Measurements from ENCODE around the gene PRDX1.

Gene PRDX1

GRCh38 chr1:45488666-45489377, 32.9 kb downstream of the PRDX1 start:
- Histone ChIP-seq H3K4me1 (ENCODE audit: control insufficient read depth, insufficient read depth, low read length) (no peaks in the 10 kb centered on the region), H3K36me3 (ENCODE audit: control insufficient read depth in 2 of 2, insufficient read depth in 1 of 2, low read length in 2 of 2) (peaks cover 0 to under 1% of the 10 kb centered on the region in 2 experiments; a peak in 1 of 3 replicates), H3K27ac (ENCODE audit: extremely low read depth, low read depth, low read length) (no peak overlapping the region), H3K4me3 (ENCODE audit: low read depth, low read length) (no peak overlapping the region), H3K9me3 (ENCODE audit: control insufficient read depth, insufficient read depth, low read depth, low read length) (no peaks in the 10 kb centered on the region)
- peak; percentile 47; the same call in 1 of the 2 replicates for TF ChIP-seq ZNF664 (tag by site-specific recombination; IDR thresholded peaks at IDR 0.05)
- TF ChIP-seq YY1 (tag by site-specific recombination; IDR thresholded peaks at IDR 0.05) = no peak
- ChIA-PET CTCF (interaction anchor here (0.5 to 6.3 kb wide), 6 partner anchors 24 to 129 kb away, joined by 3 to 157 read pairs (median 4); no protein-coding TSS in a partner anchor), POLR2A (interaction anchor here (0.6 to 3.3 kb wide), 5 partner anchors 11 to 285 kb away, joined by 3 to 27 read pairs (median 4); partner anchors contain the start of genes CCDC163 and MMACHC)

DNA sequence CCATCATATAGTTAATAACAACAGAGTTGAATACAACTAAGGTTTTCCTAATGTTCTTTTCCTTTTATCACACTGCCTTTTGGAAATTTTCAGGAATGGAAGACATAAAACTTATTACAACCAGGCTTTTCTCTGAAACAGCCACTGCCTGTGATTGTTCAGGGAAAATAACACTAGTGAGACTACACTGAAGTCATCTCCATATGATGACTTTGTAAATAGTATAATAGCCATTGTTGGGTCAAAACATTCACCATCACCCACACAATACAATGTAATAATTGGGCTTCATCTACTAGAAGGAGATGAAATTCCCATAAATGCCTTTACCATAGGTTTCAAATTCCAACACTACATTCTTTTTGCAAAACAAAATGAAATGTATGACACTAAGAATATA, 35.7 kb downstream of the PRDX1 start:
- TF ChIP-seq ZNF146 (tag by site-specific recombination; IDR thresholded peaks at IDR 0.05) = no peak
- no peak for TF ChIP-seq ZNF785 (tag by site-specific recombination; IDR thresholded peaks at IDR 0.05)
- TF ChIP-seq MYNN (tag by site-specific recombination; IDR thresholded peaks at IDR 0.05; ENCODE audit: borderline replicate concordance) = no peak
- no peak for TF ChIP-seq ZNF792 (tag by site-specific recombination; IDR thresholded peaks at IDR 0.05)
- TF ChIP-seq, protein P1, sequence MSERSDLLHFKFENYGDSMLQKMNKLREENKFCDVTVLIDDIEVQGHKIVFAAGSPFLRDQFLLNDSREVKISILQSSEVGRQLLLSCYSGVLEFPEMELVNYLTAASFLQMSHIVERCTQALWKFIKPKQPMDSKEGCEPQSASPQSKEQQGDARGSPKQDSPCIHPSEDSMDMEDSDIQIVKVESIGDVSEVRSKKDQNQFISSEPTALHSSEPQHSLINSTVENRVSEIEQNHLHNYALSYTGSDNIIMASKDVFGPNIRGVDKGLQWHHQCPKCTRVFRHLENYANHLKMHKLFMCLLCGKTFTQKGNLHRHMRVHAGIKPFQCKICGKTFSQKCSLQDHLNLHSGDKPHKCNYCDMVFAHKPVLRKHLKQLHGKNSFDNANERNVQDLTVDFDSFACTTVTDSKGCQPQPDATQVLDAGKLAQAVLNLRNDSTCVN (tag by site-specific recombination; optimal IDR thresholded peaks at IDR 0.05) = no peak
- TF ChIP-seq ZNF140 (tag by site-specific recombination; IDR thresholded peaks at IDR 0.05) = no peak
- TF ChIP-seq ZNF449 (tag by site-specific recombination; IDR thresholded peaks at IDR 0.05) = no peak
- no peak for TF ChIP-seq WT1 (tag by site-specific recombination; IDR thresholded peaks at IDR 0.05)
- TF ChIP-seq, protein P2, sequence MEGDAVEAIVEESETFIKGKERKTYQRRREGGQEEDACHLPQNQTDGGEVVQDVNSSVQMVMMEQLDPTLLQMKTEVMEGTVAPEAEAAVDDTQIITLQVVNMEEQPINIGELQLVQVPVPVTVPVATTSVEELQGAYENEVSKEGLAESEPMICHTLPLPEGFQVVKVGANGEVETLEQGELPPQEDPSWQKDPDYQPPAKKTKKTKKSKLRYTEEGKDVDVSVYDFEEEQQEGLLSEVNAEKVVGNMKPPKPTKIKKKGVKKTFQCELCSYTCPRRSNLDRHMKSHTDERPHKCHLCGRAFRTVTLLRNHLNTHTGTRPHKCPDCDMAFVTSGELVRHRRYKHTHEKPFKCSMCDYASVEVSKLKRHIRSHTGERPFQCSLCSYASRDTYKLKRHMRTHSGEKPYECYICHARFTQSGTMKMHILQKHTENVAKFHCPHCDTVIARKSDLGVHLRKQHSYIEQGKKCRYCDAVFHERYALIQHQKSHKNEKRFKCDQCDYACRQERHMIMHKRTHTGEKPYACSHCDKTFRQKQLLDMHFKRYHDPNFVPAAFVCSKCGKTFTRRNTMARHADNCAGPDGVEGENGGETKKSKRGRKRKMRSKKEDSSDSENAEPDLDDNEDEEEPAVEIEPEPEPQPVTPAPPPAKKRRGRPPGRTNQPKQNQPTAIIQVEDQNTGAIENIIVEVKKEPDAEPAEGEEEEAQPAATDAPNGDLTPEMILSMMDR (tag by site-specific recombination; IDR thresholded peaks at IDR 0.05) = no peak
- TF ChIP-seq ZNF610 (tag by site-specific recombination; IDR thresholded peaks at IDR 0.05; ENCODE audit: borderline replicate concordance) = no peak
- no peak for TF ChIP-seq HIC1 (tag by site-specific recombination; IDR thresholded peaks at IDR 0.05)
- TF ChIP-seq ZNF544 (tag by site-specific recombination; IDR thresholded peaks at IDR 0.05) = no peak
- TF ChIP-seq ZNF280D (tag by site-specific recombination; IDR thresholded peaks at IDR 0.05) = no peak
- TF ChIP-seq ZNF433 (tag by site-specific recombination; IDR thresholded peaks at IDR 0.05; ENCODE audit: low read depth) = no peak
- TF ChIP-seq ZNF239 (tag by site-specific recombination; IDR thresholded peaks at IDR 0.05) = no peak
- TF ChIP-seq, protein P3, sequence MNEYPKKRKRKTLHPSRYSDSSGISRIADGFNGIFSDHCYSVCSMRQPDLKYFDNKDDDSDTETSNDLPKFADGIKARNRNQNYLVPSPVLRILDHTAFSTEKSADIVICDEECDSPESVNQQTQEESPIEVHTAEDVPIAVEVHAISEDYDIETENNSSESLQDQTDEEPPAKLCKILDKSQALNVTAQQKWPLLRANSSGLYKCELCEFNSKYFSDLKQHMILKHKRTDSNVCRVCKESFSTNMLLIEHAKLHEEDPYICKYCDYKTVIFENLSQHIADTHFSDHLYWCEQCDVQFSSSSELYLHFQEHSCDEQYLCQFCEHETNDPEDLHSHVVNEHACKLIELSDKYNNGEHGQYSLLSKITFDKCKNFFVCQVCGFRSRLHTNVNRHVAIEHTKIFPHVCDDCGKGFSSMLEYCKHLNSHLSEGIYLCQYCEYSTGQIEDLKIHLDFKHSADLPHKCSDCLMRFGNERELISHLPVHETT (tag by site-specific recombination; IDR thresholded peaks at IDR 0.05) = no peak
- TF ChIP-seq, protein P4, sequence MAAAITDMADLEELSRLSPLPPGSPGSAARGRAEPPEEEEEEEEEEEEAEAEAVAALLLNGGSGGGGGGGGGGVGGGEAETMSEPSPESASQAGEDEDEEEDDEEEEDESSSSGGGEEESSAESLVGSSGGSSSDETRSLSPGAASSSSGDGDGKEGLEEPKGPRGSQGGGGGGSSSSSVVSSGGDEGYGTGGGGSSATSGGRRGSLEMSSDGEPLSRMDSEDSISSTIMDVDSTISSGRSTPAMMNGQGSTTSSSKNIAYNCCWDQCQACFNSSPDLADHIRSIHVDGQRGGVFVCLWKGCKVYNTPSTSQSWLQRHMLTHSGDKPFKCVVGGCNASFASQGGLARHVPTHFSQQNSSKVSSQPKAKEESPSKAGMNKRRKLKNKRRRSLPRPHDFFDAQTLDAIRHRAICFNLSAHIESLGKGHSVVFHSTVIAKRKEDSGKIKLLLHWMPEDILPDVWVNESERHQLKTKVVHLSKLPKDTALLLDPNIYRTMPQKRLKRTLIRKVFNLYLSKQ (tag by site-specific recombination; IDR thresholded peaks at IDR 0.05; ENCODE audit: borderline replicate concordance) = no peak
- Histone ChIP-seq H3K36me3 (ENCODE audit: control insufficient read depth in 2 of 2, insufficient read depth in 1 of 2, low read length in 2 of 2) (no peaks in the 10 kb centered on the region), H3K9me3 (ENCODE audit: control insufficient read depth, insufficient read depth, low read depth, low read length) (no peaks in the 10 kb centered on the region), H3K4me1 (ENCODE audit: control insufficient read depth, insufficient read depth, low read length) (no peaks in the 10 kb centered on the region), H3K27ac (ENCODE audit: extremely low read depth, low read depth, low read length) (no peak overlapping the region), H3K4me3 (ENCODE audit: low read depth, low read length) (no peak overlapping the region)
- ChIA-PET CTCF (no interaction called here), POLR2A (interaction anchor here (0.6 kb wide), 1 partner anchor 736 kb away, joined by 3 read pairs; no protein-coding TSS in a partner anchor)

Data from HEK293 (cell line).